H1 (cell line): ENCODE results near the gene IDE. TPM values are rescaled to one million over a fixed set of nuclear protein-coding genes. Genes with fewer than 3 reads are reported as not detected.

Source experiments
- CBX5 ChIP-seq: fragments of 300-800, 300-1000 bp; sonication (generic); IDR thresholded peaks from 2 replicates; pipeline ENCODE4 v1.7.1; 2016; ENCODE audit warnings: antibody characterized with exemption, low read length, low read depth
- NRF1 ChIP-seq: IDR thresholded peaks from 2 replicates; pipeline ENCODE4 v1.6.1; 2011; ENCODE audit warnings: mild to moderate bottlenecking, low read depth, low read length, improper control_type of control experiment
- polyA plus RNA-seq, 7 experiments: library from polyadenylated mRNA; depleted of rRNA in 3 of 7; stranded (reverse) in 5 of 7; unstranded in 2 of 7; fragments of >200 nt in 5 of 7; fragments of 200-250 nt in 2 of 7; gene quantifications; 1 replicate in 5 of 7; 2 replicates in 1 of 7; 4 replicates in 1 of 7; pipeline versions ENCODE4 v1.2.1 to v1.2.3, GENCODE V29; 2011 to 2013; ENCODE audit warnings: missing spikeins in 2 of 7, mixed read lengths in 2 of 7
- total RNA-seq: library from RNA; stranded (reverse); fragmentation: NEBNext Ultra II Directional; extraction: Animal tissue kit (Norgen Biotek cat#: 25700); gene quantifications from 2 replicates; pipeline ENCODE4 v1.2.1, GENCODE V29; 2021

The IDE gene
- total and polyA plus RNA-seq, 2 of the 8 experiments (the other 6 are each of a cell fraction or from before 2014, with no cell fraction given) = 12.7 to 52.7 TPM

DNA sequence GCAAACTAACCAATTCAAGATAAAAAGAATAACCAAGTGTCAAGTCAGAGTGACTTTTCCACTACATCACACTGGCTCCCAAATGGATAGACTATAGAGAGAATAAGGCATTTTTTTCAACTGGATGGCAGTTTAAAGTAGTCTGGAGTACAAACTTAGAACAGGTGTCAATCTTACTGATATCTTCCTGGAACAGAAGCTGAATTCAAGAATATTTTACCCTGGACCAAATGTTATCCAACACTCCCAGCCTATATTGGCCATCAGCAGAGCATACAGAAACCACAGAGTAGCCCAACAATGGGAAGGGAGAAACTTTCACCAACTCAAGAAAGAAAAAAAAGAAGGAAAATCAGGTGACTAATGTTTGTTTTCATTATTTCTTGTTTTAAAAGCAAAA lies 11.5 kb downstream of the IDE start (continued):
- TF ChIP-seq NRF1 (no peak), CBX5 (no peak)
